Upper lobe of left lung (tissue), 4 donors: ENCODE measurements around the gene EPHA2.

ENCODE experiments used
- CTCF ChIP-seq, 6 experiments: fragments of 450-650 bp in 4 of 6; fragments of 200-600 bp in 2 of 6; sonication (generic) in 2 of 6; IDR thresholded peaks; one replicate each; pipeline ENCODE4 v1.5.1; 2016 to 2019; ENCODE audit warnings: antibody characterized with exemption in 6 of 6
- EP300 ChIP-seq, 4 donors: sonication (generic); formaldehyde crosslinking; IDR thresholded peaks; one replicate each; pipeline ENCODE4 v1.5.1; 2017; ENCODE audit warnings: antibody characterized with exemption in 4 of 4, control low read depth in 2 of 4
- POLR2A ChIP-seq, 4 donors: fragments of 450-650 bp; IDR thresholded peaks; one replicate each; pipeline ENCODE4 v1.5.1; 2016 to 2017; ENCODE audit warnings: antibody characterized with exemption in 4 of 4, mild to moderate bottlenecking in 2 of 4
- POLR2AphosphoS5 ChIP-seq, 2 donors: sonication (generic); formaldehyde crosslinking; IDR thresholded peaks; one replicate each; pipeline ENCODE4 v1.5.1; 2017; ENCODE audit warnings: antibody characterized with exemption in 2 of 2

GRCh38 chr1:16132325-16132785, 23.5 kb downstream of the EPHA2 start:
- no peak for TF ChIP-seq CTCF (IDR thresholded peaks at IDR 0.05)
- no peak for TF ChIP-seq POLR2A (IDR thresholded peaks at IDR 0.05)
- TF ChIP-seq POLR2AphosphoS5 (IDR thresholded peaks at IDR 0.05) = no peak
- TF ChIP-seq EP300 (IDR thresholded peaks at IDR 0.05) = no peak
